Activated naive CD4-positive, alpha-beta T cell treated with anti-CD3 and anti-CD28 coated beads, Interleukin-2, amount 50 U/mL, for 72 hours (primary cell): ENCODE results near the gene MMS19. TPM values are rescaled to one million over a fixed set of nuclear protein-coding genes. Genes with fewer than 3 reads are reported as not detected.
"Not testable (repeated sequence)": the region's sequence is repeated elsewhere in the genome, so short reads cannot be mapped to it uniquely, and the experiment has no call there.

Source experiments
- ATAC-seq, 2 donors: fragments of 150-1000 bp; cut with Tn5 transposase; 2 replicates each; pipeline ENCODE4 v1.10.0; 2021; ENCODE audit warnings: mild to moderate bottlenecking in 2 of 2, moderate library complexity in 2 of 2
- DNase-seq, 2 donors: peaks; one replicate each; pipeline ENCODE4 v3.0.0; 2021 to 2022; ENCODE audit warnings: low spot score in 2 of 2
- H3K27ac Mint-ChIP-seq, 2 donors: one replicate each; pipeline ENCODE4 v1.8.0; 2022; ENCODE audit warnings: mild to moderate bottlenecking in 2 of 2, mixed read lengths in 2 of 2
- H3K36me3 Mint-ChIP-seq, 2 donors: one replicate each; pipeline ENCODE4 v1.8.0; 2022; ENCODE audit warnings: mixed read lengths in 2 of 2
- H3K9me3 Mint-ChIP-seq, 2 donors: one replicate each; pipeline ENCODE4 v1.8.0; 2022; ENCODE audit warnings: mixed read lengths in 2 of 2
- total RNA-seq, 2 donors: library from RNA; stranded (reverse); gene quantifications; one replicate each; pipeline ENCODE4 v1.2.3, GENCODE V29; 2022

The MMS19 gene
- total RNA-seq, 2 donors from 2014 or later, result 74.2 to 125 TPM

GRCh38 chr10:97531401-97531986 lies 33.3 kb upstream of the MMS19 start:
- DNase-seq (no peak), ATAC-seq (no peak)
- H3K9me3 Mint-ChIP-seq, result no peaks in the 10 kb centered on the region
- no peaks in the 10 kb centered on the region for H3K36me3 Mint-ChIP-seq
- no peak overlapping the region for H3K27ac Mint-ChIP-seq

GRCh38 chr10:97529685-97530465 lies 31.7 kb upstream of the MMS19 start:
- ATAC-seq (no peak), DNase-seq (no peak)
- Mint-ChIP-seq H3K27ac (no peak overlapping the region), H3K9me3 (no peaks in the 10 kb centered on the region), H3K36me3 (no peaks in the 10 kb centered on the region)

GRCh38 chr10:97528876-97529275 lies 30.7 kb upstream of the MMS19 start:
- not testable (repeated sequence) for DNase-seq, ATAC-seq

GRCh38 chr10:97525683-97526110 lies 27.5 kb upstream of the MMS19 start:
- H3K27ac Mint-ChIP-seq, result peak overlapping the region in 1 of 2 donors; percentile 63
- no peaks in the 10 kb centered on the region for H3K36me3 Mint-ChIP-seq
- DNase-seq, result no peak
- no peaks in the 10 kb centered on the region for H3K9me3 Mint-ChIP-seq
- no peak for ATAC-seq

More at GRCh38 chr10:97528876-97529275, 30.7 kb upstream of the MMS19 start:
- H3K27ac Mint-ChIP-seq, H3K36me3 Mint-ChIP-seq, H3K9me3 Mint-ChIP-seq: not testable (repeated sequence)

GRCh38 chr10:97525086-97525485 lies 26.9 kb upstream of the MMS19 start:
- DNase-seq (no peak), ATAC-seq (no peak)
- H3K36me3 Mint-ChIP-seq, result no peaks in the 10 kb centered on the region

GRCh38 chr10:97522937-97523336 lies 24.7 kb upstream of the MMS19 start:
- H3K36me3 Mint-ChIP-seq, result no peaks in the 10 kb centered on the region
- ATAC-seq (no peak), DNase-seq (no peak)
- no peak overlapping the region for H3K27ac Mint-ChIP-seq
- no peaks in the 10 kb centered on the region for H3K9me3 Mint-ChIP-seq

More at GRCh38 chr10:97525086-97525485, 26.9 kb upstream of the MMS19 start:
- H3K9me3 Mint-ChIP-seq, result no peaks in the 10 kb centered on the region
- H3K27ac Mint-ChIP-seq, result no peak overlapping the region

- no peak for DNase-seq
- no peak for ATAC-seq
- H3K27ac Mint-ChIP-seq, result no peak overlapping the region
- H3K9me3 Mint-ChIP-seq, result no peaks in the 10 kb centered on the region
- H3K36me3 Mint-ChIP-seq, result no peaks in the 10 kb centered on the region
These were observed 23.8 kb upstream of the MMS19 start for GRCh38 chr10:97522071-97522470.

GRCh38 chr10:97520978-97521761 lies 22.9 kb upstream of the MMS19 start:
- Mint-ChIP-seq H3K36me3 (no peaks in the 10 kb centered on the region), H3K27ac (no peak overlapping the region), H3K9me3 (no peaks in the 10 kb centered on the region)
- ATAC-seq, result no peak
- DNase-seq, result no peak

GRCh38 chr10:97520520-97520919 lies 22.3 kb upstream of the MMS19 start:
- DNase-seq, result no peak
- H3K27ac Mint-ChIP-seq, result no peak overlapping the region
- H3K36me3 Mint-ChIP-seq, result no peaks in the 10 kb centered on the region
- ATAC-seq, result no peak
- H3K9me3 Mint-ChIP-seq, result no peaks in the 10 kb centered on the region

GRCh38 chr10:97519342-97519741 lies 21.1 kb upstream of the MMS19 start:
- Mint-ChIP-seq H3K36me3 (no peaks in the 10 kb centered on the region), H3K9me3 (no peaks in the 10 kb centered on the region), H3K27ac (no peak overlapping the region)
- no peak for ATAC-seq
- DNase-seq, result no peak

GRCh38 chr10:97518301-97519043 lies 20.2 kb upstream of the MMS19 start:
- Mint-ChIP-seq H3K27ac (no peak overlapping the region), H3K9me3 (no peaks in the 10 kb centered on the region), H3K36me3 (no peaks in the 10 kb centered on the region)
- no peak for DNase-seq
- ATAC-seq, result no peak

- H3K27ac Mint-ChIP-seq, result no peak overlapping the region
- no peaks in the 10 kb centered on the region for H3K9me3 Mint-ChIP-seq
- no peaks in the 10 kb centered on the region for H3K36me3 Mint-ChIP-seq
- DNase-seq, result no peak
- no peak for ATAC-seq
These were observed 19.6 kb upstream of the MMS19 start for GRCh38 chr10:97517778-97518300.

- H3K36me3 Mint-ChIP-seq, result no peaks in the 10 kb centered on the region
- peak overlapping the region in 1 of 2 donors; percentile 82 for H3K27ac Mint-ChIP-seq
- no peak for DNase-seq
- no peak for ATAC-seq
- no peaks in the 10 kb centered on the region for H3K9me3 Mint-ChIP-seq
These were observed 19.0 kb upstream of the MMS19 start for GRCh38 chr10:97517096-97517750.

GRCh38 chr10:97515271-97515978 lies 17.2 kb upstream of the MMS19 start:
- Mint-ChIP-seq H3K9me3 (no peaks in the 10 kb centered on the region), H3K36me3 (no peaks in the 10 kb centered on the region), H3K27ac (no peak overlapping the region)
- ATAC-seq (no peak), DNase-seq (no peak)

- H3K27ac Mint-ChIP-seq, result no peak overlapping the region
- ATAC-seq (no peak), DNase-seq (no peak)
- no peaks in the 10 kb centered on the region for H3K36me3 Mint-ChIP-seq
- no peaks in the 10 kb centered on the region for H3K9me3 Mint-ChIP-seq
These were observed 16.1 kb upstream of the MMS19 start for GRCh38 chr10:97514344-97514743.
